ENCODE data around the gene ZNF710.

Gene ZNF710

GRCh38 chr15:90060797-90061196 is 59.7 kb downstream of the ZNF710 start:
- Histone ChIP-seq H2BK120ac (ENCODE audit: insufficient read depth, low read length, poor library complexity) (no peak overlapping the region), H3K23ac (ENCODE audit: low read length) (no peak overlapping the region), H4K91ac (ENCODE audit: low read depth, low read length) (no peak overlapping the region), H3K4ac (ENCODE audit: low read depth, low read length) (no peak overlapping the region), H3K79me1 (ENCODE audit: low read length) (peaks cover 12% of the 10 kb centered on the region), H3K27ac (ENCODE audit: low read depth, low read length) (no peak overlapping the region), H2BK5ac (ENCODE audit: low read depth, low read length, poor library complexity) (no peak overlapping the region), H2AK5ac (ENCODE audit: low read length) (no peak overlapping the region), H4K8ac (ENCODE audit: low read depth, low read length) (no peak overlapping the region), H2AFZ (ENCODE audit: insufficient read depth, low read length, poor library complexity) (no peak overlapping the region), H4K12ac (ENCODE audit: low read depth, low read length) (no peak overlapping the region), H3K9me3 (ENCODE audit: insufficient read depth, low read depth, low read length) (peaks cover 5% of the 10 kb centered on the region), H3K18ac (ENCODE audit: low read length) (no peak overlapping the region), H3K79me2 (ENCODE audit: control insufficient read depth, insufficient read depth, low read length, poor library complexity) (no peaks in the 10 kb centered on the region), H3K14ac (ENCODE audit: low read length) (no peak overlapping the region), H3K27me3 (ENCODE audit: insufficient read depth, low read length) (no peaks in the 10 kb centered on the region), H2BK12ac (ENCODE audit: low read length) (no peak overlapping the region), H3K4me2 (ENCODE audit: low read length) (no peak overlapping the region), H3K36me3 (ENCODE audit: control insufficient read depth in 1 of 2, insufficient read depth in 2 of 2, low read length in 2 of 2) (no peaks in the 10 kb centered on the region), H3K4me1 (ENCODE audit: control insufficient read depth in 1 of 2, insufficient read depth in 2 of 2, low read length in 2 of 2) (peaks cover 16 to 24% of the 10 kb centered on the region in 2 experiments), H3K9ac (ENCODE audit: low read length) (no peak overlapping the region), H3K4me3 (ENCODE audit: low read depth, low read length) (no peak overlapping the region)
- WGBS (ENCODE audit: extremely low coverage, insufficient coverage, insufficient read length), result no CpG with 5 or more reads among the region's 3 CpGs
- no peak for DNase-seq

- Histone ChIP-seq H2AFZ (ENCODE audit: insufficient read depth, low read length, poor library complexity) (no peak overlapping the region), H2BK120ac (ENCODE audit: insufficient read depth, low read length, poor library complexity) (peak overlapping the region; percentile 49), H2AK5ac (ENCODE audit: low read length) (no peak overlapping the region), H3K27me3 (ENCODE audit: insufficient read depth, low read length) (no peaks in the 10 kb centered on the region), H3K27ac (ENCODE audit: low read depth, low read length) (no peak overlapping the region), H3K23ac (ENCODE audit: low read length) (no peak overlapping the region), H3K4me1 (ENCODE audit: control insufficient read depth in 1 of 2, insufficient read depth in 2 of 2, low read length in 2 of 2) (peaks cover 16 to 24% of the 10 kb centered on the region in 2 experiments), H3K9me3 (ENCODE audit: insufficient read depth, low read depth, low read length) (peaks cover 5% of the 10 kb centered on the region), H3K79me2 (ENCODE audit: control insufficient read depth, insufficient read depth, low read length, poor library complexity) (no peaks in the 10 kb centered on the region), H3K36me3 (ENCODE audit: control insufficient read depth in 1 of 2, insufficient read depth in 2 of 2, low read length in 2 of 2) (no peaks in the 10 kb centered on the region), H4K91ac (ENCODE audit: low read depth, low read length) (peak overlapping the region; percentile 67), H2BK12ac (ENCODE audit: low read length) (peak overlapping the region; percentile 38), H3K79me1 (ENCODE audit: low read length) (peaks cover 12% of the 10 kb centered on the region), H3K4me3 (ENCODE audit: low read depth, low read length) (no peak overlapping the region), H3K4ac (ENCODE audit: low read depth, low read length) (no peak overlapping the region), H3K14ac (ENCODE audit: low read length) (peak overlapping the region; percentile 15), H3K18ac (ENCODE audit: low read length) (no peak overlapping the region), H3K9ac (ENCODE audit: low read length) (no peak overlapping the region), H4K12ac (ENCODE audit: low read depth, low read length) (no peak overlapping the region), H4K8ac (ENCODE audit: low read depth, low read length) (peak overlapping the region; percentile 37), H3K4me2 (ENCODE audit: low read length) (no peak overlapping the region), H2BK5ac (ENCODE audit: low read depth, low read length, poor library complexity) (no peak overlapping the region)
- DNase-seq, result no peak
- WGBS (ENCODE audit: extremely low coverage, insufficient coverage, insufficient read length), result no CpG with 5 or more reads among the region's 8 CpGs
These were observed 60.9 kb downstream of the ZNF710 start for GRCh38 chr15:90062023-90062442.

GRCh38 chr15:90062462-90062932 is 61.4 kb downstream of the ZNF710 start:
- peaks cover 0 to 2% of the 10 kb centered on the region in 2 experiments for H3K36me3 ChIP-seq (ENCODE audit: control insufficient read depth in 1 of 2, insufficient read depth in 2 of 2, low read length in 2 of 2)
- peaks cover 5% of the 10 kb centered on the region for H3K9me3 ChIP-seq (ENCODE audit: insufficient read depth, low read depth, low read length)
- H4K12ac ChIP-seq (ENCODE audit: low read depth, low read length), result no peak overlapping the region
- no peak overlapping the region for H3K4ac ChIP-seq (ENCODE audit: low read depth, low read length)
- H3K9ac ChIP-seq (ENCODE audit: low read length), result no peak overlapping the region
- H3K23ac ChIP-seq (ENCODE audit: low read length), result no peak overlapping the region
- no peak for DNase-seq
- H4K8ac ChIP-seq (ENCODE audit: low read depth, low read length), result no peak overlapping the region
- H3K27ac ChIP-seq (ENCODE audit: low read depth, low read length), result no peak overlapping the region
- peaks cover 12% of the 10 kb centered on the region for H3K79me1 ChIP-seq (ENCODE audit: low read length)
- no peak overlapping the region for H2BK5ac ChIP-seq (ENCODE audit: low read depth, low read length, poor library complexity)
- peak overlapping the region; percentile 38 for H2BK12ac ChIP-seq (ENCODE audit: low read length)
- H3K27me3 ChIP-seq (ENCODE audit: insufficient read depth, low read length), result no peaks in the 10 kb centered on the region
- no peak overlapping the region for H2AFZ ChIP-seq (ENCODE audit: insufficient read depth, low read length, poor library complexity)
- H3K4me1 ChIP-seq (ENCODE audit: control insufficient read depth in 1 of 2, insufficient read depth in 2 of 2, low read length in 2 of 2), result peaks cover 16 to 24% of the 10 kb centered on the region in 2 experiments
- H2BK120ac ChIP-seq (ENCODE audit: insufficient read depth, low read length, poor library complexity), result peak overlapping the region; percentile 49
- H3K14ac ChIP-seq (ENCODE audit: low read length), result no peak overlapping the region
- H3K18ac ChIP-seq (ENCODE audit: low read length), result no peak overlapping the region
- no peak overlapping the region for H3K4me2 ChIP-seq (ENCODE audit: low read length)
- H4K91ac ChIP-seq (ENCODE audit: low read depth, low read length), result peak overlapping the region; percentile 67
- H2AK5ac ChIP-seq (ENCODE audit: low read length), result no peak overlapping the region
- no CpG with 5 or more reads among the region's 16 CpGs for WGBS (ENCODE audit: extremely low coverage, insufficient coverage, insufficient read length)
- no peak overlapping the region for H3K4me3 ChIP-seq (ENCODE audit: low read depth, low read length)
- H3K79me2 ChIP-seq (ENCODE audit: control insufficient read depth, insufficient read depth, low read length, poor library complexity), result no peaks in the 10 kb centered on the region

- H2BK12ac ChIP-seq (ENCODE audit: low read length), result no peak overlapping the region
- peak overlapping the region; percentile 0 for H4K91ac ChIP-seq (ENCODE audit: low read depth, low read length)
- H3K27me3 ChIP-seq (ENCODE audit: insufficient read depth, low read length), result no peaks in the 10 kb centered on the region
- H2AK5ac ChIP-seq (ENCODE audit: low read length), result no peak overlapping the region
- H3K18ac ChIP-seq (ENCODE audit: low read length), result no peak overlapping the region
- H4K12ac ChIP-seq (ENCODE audit: low read depth, low read length), result no peak overlapping the region
- peaks cover 4% of the 10 kb centered on the region for H3K9me3 ChIP-seq (ENCODE audit: insufficient read depth, low read depth, low read length)
- no peak overlapping the region for H2AFZ ChIP-seq (ENCODE audit: insufficient read depth, low read length, poor library complexity)
- H3K79me2 ChIP-seq (ENCODE audit: control insufficient read depth, insufficient read depth, low read length, poor library complexity), result no peaks in the 10 kb centered on the region
- no peak overlapping the region for H3K14ac ChIP-seq (ENCODE audit: low read length)
- H3K79me1 ChIP-seq (ENCODE audit: low read length), result peaks cover 12% of the 10 kb centered on the region
- peak in 1 of 2 donors; percentile 4 for DNase-seq
- H4K8ac ChIP-seq (ENCODE audit: low read depth, low read length), result no peak overlapping the region
- no peak overlapping the region for H2BK120ac ChIP-seq (ENCODE audit: insufficient read depth, low read length, poor library complexity)
- WGBS (ENCODE audit: extremely low coverage, insufficient coverage, insufficient read length), result no CpG with 5 or more reads among the region's 20 CpGs
- H3K23ac ChIP-seq (ENCODE audit: low read length), result no peak overlapping the region
- H3K4me3 ChIP-seq (ENCODE audit: low read depth, low read length), result no peak overlapping the region
- H3K36me3 ChIP-seq (ENCODE audit: control insufficient read depth in 1 of 2, insufficient read depth in 2 of 2, low read length in 2 of 2), result peaks cover 5 to 8% of the 10 kb centered on the region in 2 experiments
- peaks cover 16 to 24% of the 10 kb centered on the region in 2 experiments for H3K4me1 ChIP-seq (ENCODE audit: control insufficient read depth in 1 of 2, insufficient read depth in 2 of 2, low read length in 2 of 2)
- no peak overlapping the region for H3K4ac ChIP-seq (ENCODE audit: low read depth, low read length)
- no peak overlapping the region for H3K27ac ChIP-seq (ENCODE audit: low read depth, low read length)
- no peak overlapping the region for H3K4me2 ChIP-seq (ENCODE audit: low read length)
- no peak overlapping the region for H2BK5ac ChIP-seq (ENCODE audit: low read depth, low read length, poor library complexity)
- H3K9ac ChIP-seq (ENCODE audit: low read length), result no peak overlapping the region
These were observed 62.0 kb downstream of the ZNF710 start for GRCh38 chr15:90062973-90063769.

Measured in trophoblast cell (in vitro differentiated cells and primary cell).